CD4-positive, CD25-positive, alpha-beta regulatory T cell (primary cell): ENCODE measurements around the gene DUSP28. TPM values are rescaled to one million over a fixed set of nuclear protein-coding genes. Genes with fewer than 3 reads are reported as not detected.
"Not testable (repeated sequence)": the region's sequence is repeated elsewhere in the genome, so short reads cannot be mapped to it uniquely, and the experiment has no call there.

Experiments used
- ATAC-seq, 2 donors: fragments of 150-1000 bp; cut with Tn5 transposase; one replicate each; pipeline ENCODE4 v1.10.0; 2021; ENCODE audit warnings: low read depth in 2 of 2, moderate number of reproducible peaks in 2 of 2, moderate library complexity in 1 of 2
- DNase-seq, 3 donors: peaks; one replicate each; pipeline versions ENCODE4 v3.0.0 to v3.0.0-alpha.2; 2012 to 2022; ENCODE audit warnings: mixed read lengths in 1 of 3
- H3K27ac ChIP-seq: one replicate; pipeline ENCODE4 v1.7.0; 2013; ENCODE audit warnings: mild to moderate bottlenecking, low read length; ENCODE audit not compliant: insufficient read depth, poor library complexity, severe bottlenecking
- H3K27me3 ChIP-seq: one replicate; pipeline ENCODE4 v1.7.0; 2013; ENCODE audit warnings: low read length; ENCODE audit not compliant: control insufficient read depth, insufficient read depth
- H3K36me3 ChIP-seq: one replicate; pipeline ENCODE4 v1.7.0; 2013; ENCODE audit warnings: mild to moderate bottlenecking, low read length, moderate library complexity; ENCODE audit not compliant: control insufficient read depth, insufficient read depth
- H3K4me1 ChIP-seq: 2 replicates; pipeline ENCODE4 v1.7.0; 2013; ENCODE audit warnings: mild to moderate bottlenecking, low read length; ENCODE audit not compliant: insufficient read depth, control insufficient read depth, poor library complexity, severe bottlenecking
- H3K4me3 ChIP-seq: one replicate; pipeline ENCODE4 v1.7.0; 2013; ENCODE audit warnings: low read depth, mild to moderate bottlenecking, low read length, moderate library complexity
- H3K9me3 ChIP-seq, 2 experiments: 1 replicate in 1 of 2; 2 replicates in 1 of 2; pipeline ENCODE4 v1.7.0; 2013; ENCODE audit warnings: low read length in 2 of 2, mild to moderate bottlenecking in 1 of 2, moderate library complexity in 1 of 2; ENCODE audit not compliant: control insufficient read depth in 2 of 2
- H3K27ac Mint-ChIP-seq, 3 donors: one replicate each; pipeline ENCODE4 v1.8.0; 2020 to 2022; ENCODE audit warnings: mild to moderate bottlenecking in 3 of 3, mixed read lengths in 3 of 3, moderate library complexity in 2 of 3
- H3K27me3 Mint-ChIP-seq: one replicate; pipeline ENCODE4 v1.8.0; 2022; ENCODE audit warnings: mild to moderate bottlenecking, mixed read lengths
- H3K36me3 Mint-ChIP-seq: one replicate; pipeline ENCODE4 v1.8.0; 2020; ENCODE audit warnings: mixed read lengths
- H3K4me1 Mint-ChIP-seq, 4 donors: one replicate each; pipeline ENCODE4 v1.8.0; 2020 to 2022; ENCODE audit warnings: mixed read lengths in 4 of 4, mild to moderate bottlenecking in 1 of 4
- H3K4me3 Mint-ChIP-seq, 4 donors: one replicate each; pipeline ENCODE4 v1.8.0; 2020 to 2022; ENCODE audit warnings: mild to moderate bottlenecking in 4 of 4, mixed read lengths in 4 of 4, moderate library complexity in 3 of 4
- H3K9me3 Mint-ChIP-seq, 7 donors: one replicate each; pipeline ENCODE4 v1.8.0; 2020 to 2022; ENCODE audit warnings: mixed read lengths in 7 of 7, mild to moderate bottlenecking in 3 of 7, moderate library complexity in 2 of 7
- polyA plus RNA-seq, 4 donors: library from polyadenylated mRNA; unstranded; fragments of 300-500 nt; fragmentation: Illumina TruSeq; gene quantifications; one replicate each; pipeline ENCODE4 v1.2.3, GENCODE V29; 2021
- total RNA-seq: library from RNA; stranded (reverse); gene quantifications from one replicate; pipeline ENCODE4 v1.2.3, GENCODE V29; 2022

The DUSP28 gene
- total and polyA plus RNA-seq, 5 donors from 2014 or later, result 8.3 to 27.2 (median 17.4) TPM

DNA sequence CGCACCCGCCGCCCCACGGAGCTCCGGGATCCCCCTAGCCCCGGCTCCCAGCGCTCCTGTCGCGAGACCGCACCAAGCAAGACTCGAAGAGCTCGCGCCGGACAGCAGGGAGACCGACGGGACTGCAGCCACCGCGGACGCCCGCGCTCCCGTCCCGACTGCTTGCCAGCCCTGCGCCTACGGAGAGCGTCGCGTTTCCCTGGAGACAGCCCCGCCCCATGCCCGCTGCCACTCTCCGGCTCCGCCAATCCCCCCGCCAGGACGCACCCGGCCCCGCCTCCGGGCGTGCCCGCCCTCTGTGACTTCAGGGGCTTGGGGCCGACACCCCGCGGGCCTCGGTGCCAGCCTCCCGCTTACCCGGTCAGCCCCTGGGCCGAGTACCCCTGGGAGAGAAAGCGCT lies 2.3 kb upstream of the DUSP28 start, which contains the start of gene ANKMY1:
Gene ANKMY1, minus strand, starts transcription at position 181 of the 400 bp plus-strand sequence. CDS start 653 bp downstream, outside the sequence.
- DNase-seq (peak; percentile 47 to 81 (median 52)), ATAC-seq (no peak)
- peaks cover 56% of the 10 kb centered on the region for H3K4me1 ChIP-seq
- no peaks in the 10 kb centered on the region for H3K27me3 ChIP-seq
- Mint-ChIP-seq H3K4me1 (peaks cover 28 to 53% (median 43%) of the 10 kb centered on the region in 4 donors), H3K4me3 (peak within 1 kb of the TSS; percentile 89 to 98 (median 90)), H3K27me3 (peaks cover 4% of the 10 kb centered on the region), H3K27ac (peak within 1 kb of the TSS in 1 of 3 donors; percentile 84), H3K36me3 (peaks cover 8% of the 10 kb centered on the region), H3K9me3 (no peaks in the 10 kb centered on the region)
- H3K36me3 ChIP-seq, result peaks cover 11% of the 10 kb centered on the region
- H3K4me3 ChIP-seq, result peak within 1 kb of the TSS; percentile 85
- H3K9me3 ChIP-seq, result no peaks in the 10 kb centered on the region
- no peak within 1 kb of the TSS for H3K27ac ChIP-seq

- DNase-seq (no peak), ATAC-seq (no peak)
- peaks cover 7% of the 10 kb centered on the region for H3K36me3 ChIP-seq
- H3K27me3 Mint-ChIP-seq, result peaks cover 4% of the 10 kb centered on the region
- H3K27me3 ChIP-seq, result no peaks in the 10 kb centered on the region
- H3K9me3 ChIP-seq, result no peaks in the 10 kb centered on the region
- H3K4me1 ChIP-seq, result peaks cover 60% of the 10 kb centered on the region
- peaks cover 28 to 58% (median 42%) of the 10 kb centered on the region in 4 donors for H3K4me1 Mint-ChIP-seq
- no peak overlapping the region for H3K27ac ChIP-seq
- no peaks in the 10 kb centered on the region for H3K9me3 Mint-ChIP-seq
- no peak overlapping the region for H3K27ac Mint-ChIP-seq
- H3K4me3 Mint-ChIP-seq, result peak overlapping the region; percentile 77 to 98 (median 90)
- no peak overlapping the region for H3K4me3 ChIP-seq
- H3K36me3 Mint-ChIP-seq, result peaks cover 5% of the 10 kb centered on the region
Observed at GRCh38 chr2:240558236-240558761, 1.9 kb upstream of the DUSP28 start.

- peaks cover 4% of the 10 kb centered on the region for H3K27me3 Mint-ChIP-seq
- H3K27ac ChIP-seq, result peak overlapping the region; percentile 95
- H3K27ac Mint-ChIP-seq, result peak overlapping the region; percentile 65 to 84 (median 77)
- no peak for DNase-seq
- H3K4me3 ChIP-seq, result peak overlapping the region; percentile 85
- H3K9me3 ChIP-seq, result no peaks in the 10 kb centered on the region
- H3K36me3 Mint-ChIP-seq, result peaks cover 9% of the 10 kb centered on the region
- H3K36me3 ChIP-seq, result peaks cover 6% of the 10 kb centered on the region
- peaks cover 28 to 68% (median 51%) of the 10 kb centered on the region in 4 donors for H3K4me1 Mint-ChIP-seq
- peaks cover 70% of the 10 kb centered on the region for H3K4me1 ChIP-seq
- no peaks in the 10 kb centered on the region for H3K27me3 ChIP-seq
- no peak for ATAC-seq
- H3K9me3 Mint-ChIP-seq, result no peaks in the 10 kb centered on the region
- peak overlapping the region; percentile 89 to 98 (median 90) for H3K4me3 Mint-ChIP-seq
Observed at GRCh38 chr2:240559286-240559685, 871 bp upstream of the DUSP28 start.

- Histone ChIP-seq H3K9me3 (no peaks in the 10 kb centered on the region), H3K36me3 (no peaks in the 10 kb centered on the region), H3K27ac (peak overlapping the region; percentile 95), H3K27me3 (no peaks in the 10 kb centered on the region), H3K4me1 (peaks cover 84% of the 10 kb centered on the region), H3K4me3 (peak overlapping the region; percentile 90)
- DNase-seq (peak; percentile 98 to 100 (median 99)), ATAC-seq (peak; percentile 59 to 67)
- Mint-ChIP-seq H3K4me3 (peak overlapping the region; percentile 89 to 98 (median 94)), H3K9me3 (no peaks in the 10 kb centered on the region), H3K27me3 (peaks cover 8% of the 10 kb centered on the region), H3K27ac (peak overlapping the region; percentile 81 to 95 (median 82)), H3K36me3 (peaks cover 15% of the 10 kb centered on the region), H3K4me1 (peaks cover 28 to 80% (median 65%) of the 10 kb centered on the region in 4 donors)
Observed at GRCh38 chr2:240560480-240561324, 545 bp downstream of the DUSP28 start.

DNA sequence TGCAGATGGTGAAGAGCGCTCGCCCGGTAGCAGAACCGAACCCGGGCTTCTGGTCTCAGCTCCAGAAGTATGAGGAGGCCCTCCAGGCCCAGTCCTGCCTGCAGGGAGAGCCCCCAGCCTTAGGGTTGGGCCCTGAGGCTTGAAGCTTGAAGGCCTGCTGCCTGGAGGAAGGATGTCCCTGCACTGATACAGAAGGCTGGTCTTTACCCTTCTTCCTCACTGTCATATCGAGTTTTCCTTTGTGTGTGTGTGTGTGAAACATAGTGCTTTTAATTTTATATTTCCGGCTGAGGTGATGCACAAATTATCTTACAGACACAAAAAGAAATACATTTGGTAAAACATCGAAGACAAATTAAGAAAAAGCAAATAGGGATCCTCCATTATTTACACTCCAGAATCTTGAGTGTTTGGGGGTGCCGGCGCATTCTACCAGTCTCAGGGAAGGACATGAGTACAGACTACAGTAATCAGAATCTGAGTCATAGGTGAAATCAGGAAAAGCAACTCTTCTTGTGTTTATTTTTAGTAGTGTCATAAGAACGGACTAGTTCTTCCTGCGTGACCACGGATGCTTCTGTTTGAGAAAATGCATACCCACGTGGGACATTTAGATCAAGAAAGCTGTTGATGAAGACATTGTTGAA lies 1.3 kb downstream of the DUSP28 start:
- peaks cover 13% of the 10 kb centered on the region for H3K27me3 Mint-ChIP-seq
- Histone ChIP-seq H3K9me3 (no peaks in the 10 kb centered on the region), H3K4me3 (peak overlapping the region; percentile 90), H3K27ac (peak overlapping the region; percentile 95), H3K27me3 (no peaks in the 10 kb centered on the region), H3K4me1 (peaks cover 89% of the 10 kb centered on the region), H3K36me3 (no peaks in the 10 kb centered on the region)
- peaks cover 13% of the 10 kb centered on the region for H3K36me3 Mint-ChIP-seq
- peak overlapping the region; percentile 83 to 98 (median 93) for H3K4me3 Mint-ChIP-seq
- H3K4me1 Mint-ChIP-seq, result peaks cover 25 to 81% (median 63%) of the 10 kb centered on the region in 4 donors
- no peaks in the 10 kb centered on the region for H3K9me3 Mint-ChIP-seq
- H3K27ac Mint-ChIP-seq, result peak overlapping the region; percentile 81 to 95 (median 82)
- ATAC-seq (no peak), DNase-seq (peak in 1 of 3 donors; percentile 58)

DNA sequence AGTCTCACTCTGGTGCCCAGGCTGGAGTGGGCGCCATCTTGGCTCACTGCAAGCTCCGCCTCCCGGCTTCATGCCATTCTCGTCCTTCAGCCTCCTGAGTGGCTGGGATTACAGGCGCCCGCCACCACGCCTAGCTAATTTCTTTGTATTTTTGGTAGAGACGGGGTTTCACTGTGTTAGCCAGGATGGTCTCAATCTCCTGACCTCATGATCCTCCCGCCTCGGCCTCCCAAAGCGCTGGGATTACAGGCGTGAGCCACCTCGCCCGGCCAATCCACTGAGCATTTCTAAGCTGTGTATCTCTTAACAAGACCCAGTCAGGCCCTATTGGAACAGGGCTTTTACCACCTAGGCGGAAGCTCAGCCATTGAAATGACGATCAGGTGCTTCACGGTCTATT lies 3.1 kb downstream of the DUSP28 start:
- H3K36me3 ChIP-seq, H3K27ac Mint-ChIP-seq, H3K4me3 ChIP-seq, ATAC-seq, H3K9me3 Mint-ChIP-seq, H3K36me3 Mint-ChIP-seq, H3K27ac ChIP-seq, H3K27me3 ChIP-seq, DNase-seq, H3K9me3 ChIP-seq: not testable (repeated sequence)
- peaks cover 87% of the 10 kb centered on the region for H3K4me1 ChIP-seq
- Mint-ChIP-seq H3K4me1 (peaks cover 20 to 81% (median 64%) of the 10 kb centered on the region in 4 donors), H3K27me3 (peaks cover 13% of the 10 kb centered on the region), H3K4me3 (peak overlapping the region; percentile 50 to 98 (median 66))

DNA sequence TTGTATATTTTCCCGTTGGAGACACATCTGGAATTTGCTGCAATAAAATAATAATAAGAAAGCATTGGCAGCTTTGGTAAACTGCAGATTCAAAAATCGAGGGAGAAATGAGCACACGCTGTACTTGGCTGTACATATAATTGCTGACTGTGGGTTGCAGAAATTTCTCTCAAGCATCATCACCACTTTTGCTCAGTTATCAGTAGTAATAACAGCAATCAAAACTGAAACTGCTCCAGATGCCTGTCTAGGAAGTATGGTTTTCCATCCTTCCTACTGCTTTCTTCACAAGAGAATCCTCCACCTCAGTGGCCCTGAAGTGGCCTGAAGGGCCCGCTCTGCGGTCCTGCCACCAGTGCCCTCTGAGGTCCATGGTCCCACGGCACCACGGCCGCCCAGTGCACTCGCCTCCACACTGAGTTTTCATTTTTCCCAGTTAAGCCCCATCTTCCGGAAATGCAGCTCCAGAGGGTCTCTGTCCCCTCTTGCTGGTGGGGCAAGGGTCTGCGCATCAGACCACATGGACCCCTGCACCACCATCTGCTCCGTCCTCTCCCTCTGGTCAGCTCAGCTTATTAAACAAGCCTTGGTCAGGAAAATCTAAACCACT lies 3.9 kb downstream of the DUSP28 start:
- Mint-ChIP-seq H3K36me3 (peaks cover 10% of the 10 kb centered on the region), H3K27ac (peak overlapping the region; percentile 98 to 100 (median 98)), H3K27me3 (peaks cover 13% of the 10 kb centered on the region), H3K4me1 (peaks cover 15 to 73% (median 57%) of the 10 kb centered on the region in 4 donors), H3K9me3 (no peaks in the 10 kb centered on the region), H3K4me3 (peak overlapping the region; percentile 93 to 98 (median 94))
- no peak for ATAC-seq
- no peak for DNase-seq
- Histone ChIP-seq H3K4me1 (peaks cover 80% of the 10 kb centered on the region), H3K4me3 (peak overlapping the region; percentile 77), H3K9me3 (no peaks in the 10 kb centered on the region), H3K27me3 (no peaks in the 10 kb centered on the region), H3K27ac (peak overlapping the region; percentile 95), H3K36me3 (no peaks in the 10 kb centered on the region)
